Trophoblast cell (in vitro differentiated cells and primary cell): ENCODE data around the gene RRP36.
A peak's percentile ranks its signal among the peaks of the same experiment; 100 is the strongest.
"Not testable (repeated sequence)": the region's sequence is repeated elsewhere in the genome, so short reads cannot be mapped to it uniquely, and the experiment has no call there.

Experiments used
- DNase-seq, 2 donors: peaks; one replicate each; pipeline ENCODE4 v3.0.0-alpha.2; 2016
- H2AFZ ChIP-seq: 2 replicates; pipeline ENCODE4 v1.6.1; 2013; ENCODE audit warnings: low read length, moderate library complexity, mild to moderate bottlenecking; ENCODE audit not compliant: insufficient read depth, poor library complexity
- H2AK5ac ChIP-seq: 2 replicates; pipeline ENCODE4 v1.6.1; 2013; ENCODE audit warnings: mild to moderate bottlenecking, low read length
- H2BK120ac ChIP-seq: 2 replicates; pipeline ENCODE4 v1.6.1; 2013; ENCODE audit warnings: low read length, mild to moderate bottlenecking, moderate library complexity; ENCODE audit not compliant: insufficient read depth, poor library complexity
- H2BK12ac ChIP-seq: 2 replicates; pipeline ENCODE4 v1.6.1; 2013; ENCODE audit warnings: mild to moderate bottlenecking, low read length, moderate library complexity
- H2BK5ac ChIP-seq: 2 replicates; pipeline ENCODE4 v1.6.1; 2013; ENCODE audit warnings: low read length, low read depth, moderate library complexity, mild to moderate bottlenecking; ENCODE audit not compliant: poor library complexity
- H3K14ac ChIP-seq: 2 replicates; pipeline ENCODE4 v1.6.1; 2013; ENCODE audit warnings: mild to moderate bottlenecking, low read length
- H3K18ac ChIP-seq: 2 replicates; pipeline ENCODE4 v1.6.1; 2013; ENCODE audit warnings: mild to moderate bottlenecking, low read length
- H3K23ac ChIP-seq: 2 replicates; pipeline ENCODE4 v1.6.1; 2013; ENCODE audit warnings: low read length
- H3K27ac ChIP-seq: 2 replicates; pipeline ENCODE4 v1.5.1; 2013; ENCODE audit warnings: low read depth, mild to moderate bottlenecking, inconsistent platforms, low read length, moderate library complexity
- H3K27me3 ChIP-seq: 2 replicates; pipeline ENCODE4 v1.6.1; 2013; ENCODE audit warnings: inconsistent platforms, mild to moderate bottlenecking, low read length, moderate library complexity; ENCODE audit not compliant: insufficient read depth
- H3K36me3 ChIP-seq, 2 experiments: 1 replicate in 1 of 2; 2 replicates in 1 of 2; pipeline ENCODE4 v1.6.1; 2013; ENCODE audit warnings: low read length in 2 of 2, mild to moderate bottlenecking in 2 of 2, moderate library complexity in 1 of 2; ENCODE audit not compliant: insufficient read depth in 2 of 2, control insufficient read depth in 1 of 2
- H3K4ac ChIP-seq: 2 replicates; pipeline ENCODE4 v1.6.1; 2013; ENCODE audit warnings: low read depth, mild to moderate bottlenecking, low read length, moderate library complexity
- H3K4me1 ChIP-seq, 2 experiments: 1 replicate in 1 of 2; 2 replicates in 1 of 2; pipeline ENCODE4 v1.6.1; 2013; ENCODE audit warnings: low read length in 2 of 2, mild to moderate bottlenecking in 2 of 2, moderate library complexity in 1 of 2; ENCODE audit not compliant: insufficient read depth in 2 of 2, control insufficient read depth in 1 of 2
- H3K4me2 ChIP-seq: 2 replicates; pipeline ENCODE4 v1.6.1; 2013; ENCODE audit warnings: inconsistent platforms, mild to moderate bottlenecking, low read length, moderate library complexity
- H3K4me3 ChIP-seq: 2 replicates; pipeline ENCODE4 v1.5.1; 2013; ENCODE audit warnings: mild to moderate bottlenecking, low read depth, low read length, inconsistent platforms
- H3K79me1 ChIP-seq: one replicate; pipeline ENCODE4 v1.6.1; 2013; ENCODE audit warnings: low read length
- H3K79me2 ChIP-seq: 2 replicates; pipeline ENCODE4 v1.6.1; 2013; ENCODE audit warnings: low read length, mild to moderate bottlenecking; ENCODE audit not compliant: control insufficient read depth, insufficient read depth, poor library complexity
- H3K9ac ChIP-seq: 2 replicates; pipeline ENCODE4 v1.6.1; 2013; ENCODE audit warnings: mild to moderate bottlenecking, low read length
- H3K9me3 ChIP-seq: 2 replicates; pipeline ENCODE4 v1.6.1; 2013; ENCODE audit warnings: low read depth, mild to moderate bottlenecking, control low read depth, inconsistent platforms, low read length; ENCODE audit not compliant: insufficient read depth
- H4K12ac ChIP-seq: 2 replicates; pipeline ENCODE4 v1.6.1; 2013; ENCODE audit warnings: low read depth, mild to moderate bottlenecking, low read length, moderate library complexity
- H4K8ac ChIP-seq: 2 replicates; pipeline ENCODE4 v1.6.1; 2013; ENCODE audit warnings: low read depth, mild to moderate bottlenecking, low read length, moderate library complexity
- H4K91ac ChIP-seq: one replicate; pipeline ENCODE4 v1.6.1; 2013; ENCODE audit warnings: low read depth, mild to moderate bottlenecking, low read length, moderate library complexity
- WGBS: extraction: QIAGEN DNeasy Blood & Tissue Kit; methylation state at CpG from one replicate; pipeline ENCODE4 v1.1.7; 2013; ENCODE audit warnings: missing lambda C conversion rate; ENCODE audit not compliant: insufficient read length, insufficient coverage; ENCODE audit errors: extremely low coverage; 5-methylcytosine and 5-hydroxymethylcytosine counted together

The RRP36 gene

DNA sequence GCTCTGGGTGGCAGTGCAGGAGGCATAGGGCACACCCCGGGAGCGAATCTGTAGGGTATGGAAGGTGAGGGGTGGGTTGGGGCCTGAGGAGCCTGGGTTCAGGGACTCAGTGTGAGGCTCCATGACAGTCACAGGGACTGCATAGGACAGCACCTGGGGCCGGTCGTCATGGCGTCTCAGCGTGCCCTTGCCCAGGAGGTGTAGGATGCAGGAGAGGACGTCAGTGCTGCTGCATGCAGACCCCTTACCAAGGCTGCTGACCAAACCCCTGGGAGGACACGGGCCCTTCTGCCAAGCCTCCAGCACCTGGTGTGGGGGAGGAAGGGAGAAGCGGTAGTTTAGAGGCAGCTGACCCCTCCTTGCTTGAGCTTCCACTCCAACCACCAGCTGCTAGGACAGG is 16.3 kb downstream of the RRP36 start:
- no peak overlapping the region for H3K4me2 ChIP-seq
- H4K91ac ChIP-seq: no peak overlapping the region
- H2AK5ac ChIP-seq: no peak overlapping the region
- H2AFZ ChIP-seq: no peak overlapping the region
- peaks cover 65 to 70% of the 10 kb centered on the region in 2 experiments for H3K36me3 ChIP-seq
- no peak overlapping the region for H3K18ac ChIP-seq
- no peak overlapping the region for H3K27ac ChIP-seq
- no peak for DNase-seq
- no peak overlapping the region for H2BK12ac ChIP-seq
- no peaks in the 10 kb centered on the region for H3K79me2 ChIP-seq
- no peak overlapping the region for H3K14ac ChIP-seq
- H3K4me3 ChIP-seq: no peak overlapping the region
- peaks cover 1% of the 10 kb centered on the region for H3K9me3 ChIP-seq
- H4K12ac ChIP-seq: no peak overlapping the region
- H4K8ac ChIP-seq: no peak overlapping the region
- no peaks in the 10 kb centered on the region for H3K79me1 ChIP-seq
- no CpG with 5 or more reads among the region's 9 CpGs for WGBS
- H2BK5ac ChIP-seq: no peak overlapping the region
- H3K27me3 ChIP-seq: no peaks in the 10 kb centered on the region
- no peak overlapping the region for H2BK120ac ChIP-seq
- no peaks in the 10 kb centered on the region for H3K4me1 ChIP-seq
- no peak overlapping the region for H3K23ac ChIP-seq
- H3K9ac ChIP-seq: no peak overlapping the region
- H3K4ac ChIP-seq: no peak overlapping the region

DNA sequence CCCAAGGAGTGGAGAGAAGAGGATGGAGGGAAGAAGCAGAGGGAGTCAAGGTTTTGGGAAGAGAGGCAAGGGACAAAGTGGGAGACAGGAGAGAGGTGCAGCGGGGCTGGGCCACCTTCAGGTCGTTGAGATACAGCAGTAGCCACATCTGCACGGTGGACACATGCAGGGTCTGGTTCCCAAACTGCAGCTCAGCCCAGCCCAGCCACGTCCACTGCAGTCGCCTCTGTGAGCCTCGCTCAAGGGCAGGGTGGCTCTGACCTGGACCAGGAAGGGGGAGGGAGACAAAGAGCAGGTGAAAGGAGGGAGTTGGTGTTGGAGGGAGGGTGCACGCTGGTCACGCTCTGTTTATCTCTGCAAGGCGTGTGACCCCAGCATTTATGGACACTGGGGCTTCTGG is 17.3 kb downstream of the RRP36 start:
- no peak overlapping the region for H2BK5ac ChIP-seq
- H3K4ac ChIP-seq: no peak overlapping the region
- no peaks in the 10 kb centered on the region for H3K27me3 ChIP-seq
- no peak overlapping the region for H2BK12ac ChIP-seq
- H3K4me1 ChIP-seq: no peaks in the 10 kb centered on the region
- H2BK120ac ChIP-seq: no peak overlapping the region
- H3K9me3 ChIP-seq: peaks cover 1% of the 10 kb centered on the region
- DNase-seq: no peak
- no peak overlapping the region for H3K18ac ChIP-seq
- no peaks in the 10 kb centered on the region for H3K79me2 ChIP-seq
- no peak overlapping the region for H4K12ac ChIP-seq
- H3K23ac ChIP-seq: no peak overlapping the region
- H3K9ac ChIP-seq: no peak overlapping the region
- H3K4me3 ChIP-seq: peak overlapping the region; percentile 20
- H3K27ac ChIP-seq: no peak overlapping the region
- H2AFZ ChIP-seq: no peak overlapping the region
- H3K4me2 ChIP-seq: no peak overlapping the region
- no peaks in the 10 kb centered on the region for H3K79me1 ChIP-seq
- no peak overlapping the region for H4K91ac ChIP-seq
- H2AK5ac ChIP-seq: no peak overlapping the region
- peaks cover 74 to 76% of the 10 kb centered on the region in 2 experiments for H3K36me3 ChIP-seq
- no peak overlapping the region for H3K14ac ChIP-seq
- H4K8ac ChIP-seq: no peak overlapping the region
- no CpG with 5 or more reads among the region's 9 CpGs for WGBS

DNA sequence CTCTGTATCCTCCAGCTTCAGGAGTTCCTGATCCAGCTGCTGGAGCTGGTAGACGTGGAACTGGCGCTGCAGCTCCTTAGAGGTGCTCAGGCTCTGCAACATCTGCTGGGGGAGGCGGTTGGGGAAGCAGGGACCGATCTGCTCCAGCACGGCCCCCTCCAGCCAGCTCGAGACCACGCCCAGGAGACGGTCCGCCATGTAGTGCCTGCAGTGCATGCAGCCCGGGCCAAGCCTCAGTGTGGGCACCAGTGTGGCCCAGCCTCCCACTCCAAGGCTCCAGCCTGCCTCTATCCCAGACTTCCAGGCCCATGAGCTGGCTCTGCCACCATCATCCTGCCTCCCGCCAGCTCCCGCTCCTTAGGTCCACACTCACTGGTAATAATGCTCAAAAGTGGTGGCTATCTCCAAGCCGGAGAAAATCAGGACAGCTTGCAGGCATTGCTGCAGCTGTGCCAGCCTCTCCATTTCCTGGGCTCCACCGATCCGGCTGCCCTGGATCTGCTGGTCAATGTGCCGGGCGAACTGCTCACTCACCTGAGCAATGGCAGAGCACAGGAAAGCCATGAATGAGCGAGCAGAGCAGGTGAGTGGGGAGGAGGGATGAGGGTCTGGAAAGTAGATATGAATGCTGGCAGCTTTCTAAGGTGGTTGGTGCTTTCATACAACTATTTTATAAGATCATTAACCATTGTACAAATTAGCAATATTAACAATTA is 19.3 kb downstream of the RRP36 start:
- H3K27me3 ChIP-seq: no peaks in the 10 kb centered on the region
- no peaks in the 10 kb centered on the region for H3K4me1 ChIP-seq
- H2BK5ac ChIP-seq: no peak overlapping the region
- no peak overlapping the region for H3K9ac ChIP-seq
- H3K9me3 ChIP-seq: peaks cover 1% of the 10 kb centered on the region
- DNase-seq: no peak
- no peak overlapping the region for H2BK12ac ChIP-seq
- H3K4me2 ChIP-seq: no peak overlapping the region
- H3K4me3 ChIP-seq: peak overlapping the region; percentile 14
- no peaks in the 10 kb centered on the region for H3K79me1 ChIP-seq
- no peak overlapping the region for H3K18ac ChIP-seq
- no peak overlapping the region for H3K4ac ChIP-seq
- no peak overlapping the region for H4K12ac ChIP-seq
- no CpG with 5 or more reads among the region's 18 CpGs for WGBS
- no peak overlapping the region for H3K27ac ChIP-seq
- peaks cover 77 to 78% of the 10 kb centered on the region in 2 experiments for H3K36me3 ChIP-seq
- H3K23ac ChIP-seq: no peak overlapping the region
- no peak overlapping the region for H2AFZ ChIP-seq
- H3K14ac ChIP-seq: no peak overlapping the region
- H3K79me2 ChIP-seq: no peaks in the 10 kb centered on the region
- H4K8ac ChIP-seq: no peak overlapping the region
- H2BK120ac ChIP-seq: no peak overlapping the region
- no peak overlapping the region for H4K91ac ChIP-seq
- no peak overlapping the region for H2AK5ac ChIP-seq

DNA sequence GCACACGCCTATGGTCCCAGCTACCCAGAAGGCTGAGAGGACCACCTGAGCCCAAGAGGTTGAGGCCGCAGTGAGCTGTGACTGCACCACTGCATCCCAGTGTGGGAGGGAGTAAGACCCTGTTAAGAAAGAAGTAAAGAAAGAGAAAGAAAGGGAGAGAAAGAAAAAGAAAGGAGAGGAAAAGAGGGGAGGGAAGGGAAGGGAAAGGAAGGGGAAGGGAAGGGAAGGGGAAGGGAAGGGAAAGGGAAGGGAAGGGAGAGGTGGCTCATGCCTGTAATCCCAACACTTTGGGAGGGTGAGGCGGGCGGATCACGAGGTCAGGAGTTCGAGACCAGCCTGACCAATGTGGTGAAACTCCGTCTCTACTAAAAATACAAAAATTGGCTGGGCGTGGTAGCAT is 20.1 kb downstream of the RRP36 start:
- not testable (repeated sequence) for H3K4me2 ChIP-seq, H2BK120ac ChIP-seq, H2AK5ac ChIP-seq, H2BK12ac ChIP-seq, H4K12ac ChIP-seq, H3K23ac ChIP-seq, H3K79me1 ChIP-seq, H3K4me1 ChIP-seq, H3K9me3 ChIP-seq, H3K27me3 ChIP-seq, H4K8ac ChIP-seq, H2AFZ ChIP-seq, DNase-seq, H3K9ac ChIP-seq, H3K27ac ChIP-seq, H3K14ac ChIP-seq, H3K18ac ChIP-seq, H3K4me3 ChIP-seq, H4K91ac ChIP-seq, H3K79me2 ChIP-seq, H3K4ac ChIP-seq, H2BK5ac ChIP-seq
- H3K36me3 ChIP-seq: peaks cover 80 to 81% of the 10 kb centered on the region in 2 experiments
- no CpG with 5 or more reads among the region's 8 CpGs for WGBS
